K562 (cell line): ENCODE measurements around the gene RNASET2. TPM values are rescaled to one million over a fixed set of nuclear protein-coding genes. Genes with fewer than 3 reads are reported as not detected.

ENCODE experiments used
- CREB1 ChIP-seq, 2 experiments: sonication (generic) in 1 of 2; formaldehyde crosslinking in 1 of 2; IDR thresholded peaks; 2 replicates each; pipeline versions ENCODE4 v1.6.1 to v1.8.0; 2012 to 2022; ENCODE audit warnings: inconsistent platforms in 1 of 2, mild to moderate bottlenecking in 1 of 2, missing genetic modification reagents in 1 of 2, moderate library complexity in 1 of 2
- EGR1 ChIP-seq: fragments of 450-650 bp; conservative IDR thresholded peaks from 2 replicates; pipeline ENCODE4 v1.6.1; 2017; ENCODE audit warnings: mild to moderate bottlenecking
- RB1 ChIP-seq: fragments of 450-650 bp; IDR thresholded peaks from 2 replicates; pipeline ENCODE4 v1.6.1; 2017; ENCODE audit warnings: low read depth, mild to moderate bottlenecking
- ZFP36 ChIP-seq: fragments of 150-350 bp; IDR thresholded peaks from 2 replicates; pipeline ENCODE4 v1.6.1; 2018; ENCODE audit warnings: low read length, low read depth; ENCODE audit not compliant: partially characterized antibody
- ZNF778 ChIP-seq: fragments of 450-650 bp; formaldehyde crosslinking; IDR thresholded peaks from 2 replicates; pipeline ENCODE4 v1.4.0; 2020; ENCODE audit warnings: mild to moderate bottlenecking, moderate library complexity
- polyA plus RNA-seq, 8 experiments: library from polyadenylated mRNA; depleted of rRNA in 4 of 8; stranded (reverse) in 5 of 8; unstranded in 3 of 8; fragments of >200 nt; fragmentation: Nextera tagmentation in 2 of 8; fragmentation: Illumina TruSeq in 1 of 8; extraction: Ambion mirVana in 2 of 8; extraction: Trizol in 1 of 8; gene quantifications; 2 replicates each; pipeline versions ENCODE4 v1.2.1 to v1.2.3, GENCODE V29; 2011 to 2014; ENCODE audit warnings: inconsistent platforms in 1 of 8, missing spikeins in 1 of 8
- total RNA-seq, 7 experiments: library from RNA; depleted of rRNA in 6 of 7; stranded (reverse); fragments of >200 nt in 6 of 7; fragmentation: Illumina TruSeq in 2 of 7; extraction: Trizol in 2 of 7; gene quantifications; 2 replicates each; pipeline versions ENCODE4 v1.2.1 to v1.2.3, GENCODE V29; 2011 to 2021; ENCODE audit warnings: low replicate concordance in 1 of 7
- TF ChIP-seq, protein P1 (sequence below): fragments of 450-650 bp; formaldehyde crosslinking; IDR thresholded peaks from 2 replicates; pipeline ENCODE4 v1.4.0; 2020; ENCODE audit warnings: mild to moderate bottlenecking, moderate library complexity
- TF ChIP-seq, protein P2 (sequence below): IDR thresholded peaks from 2 replicates; pipeline ENCODE4 v1.6.1; 2011; ENCODE audit warnings: borderline replicate concordance, low read depth, mild to moderate bottlenecking, moderate library complexity, low read length; ENCODE audit not compliant: insufficient read depth, poor library complexity, severe bottlenecking
- TF ChIP-seq, protein P3 (sequence below): sonication (generic); IDR thresholded peaks from 2 replicates; pipeline ENCODE4 v1.6.1; 2016
- TF ChIP-seq, protein P4 (sequence below), 2 experiments: fragments of 450-650 bp; IDR thresholded peaks; 2 replicates each; pipeline ENCODE4 v1.6.1; 2016
- TF ChIP-seq, protein P5 (sequence below): sonication (generic); formaldehyde crosslinking; IDR thresholded peaks from 2 replicates; pipeline ENCODE4 v1.8.0; 2022; ENCODE audit warnings: missing genetic modification reagents, mild to moderate bottlenecking, borderline replicate concordance
- TF ChIP-seq, protein P6 (sequence below), 2 experiments: IDR thresholded peaks; 2 replicates each; pipeline ENCODE4 v1.6.1; 2011; ENCODE audit warnings: borderline replicate concordance in 1 of 2, control low read depth in 1 of 2, low read depth in 1 of 2, low read length in 1 of 2, mild to moderate bottlenecking in 1 of 2, mixed read lengths in 1 of 2, moderate library complexity in 1 of 2; ENCODE audit not compliant: insufficient read depth in 1 of 2, insufficient read length in 1 of 2, poor library complexity in 1 of 2, severe bottlenecking in 1 of 2; ENCODE audit errors: extremely low read depth in 1 of 2

RNASET2 gene
- total and polyA plus RNA-seq, 9 of the 15 experiments (the other 6 are each of a cell fraction or from before 2014, with no cell fraction given) = 7.4 to 141 (median 91.3) TPM

DNA sequence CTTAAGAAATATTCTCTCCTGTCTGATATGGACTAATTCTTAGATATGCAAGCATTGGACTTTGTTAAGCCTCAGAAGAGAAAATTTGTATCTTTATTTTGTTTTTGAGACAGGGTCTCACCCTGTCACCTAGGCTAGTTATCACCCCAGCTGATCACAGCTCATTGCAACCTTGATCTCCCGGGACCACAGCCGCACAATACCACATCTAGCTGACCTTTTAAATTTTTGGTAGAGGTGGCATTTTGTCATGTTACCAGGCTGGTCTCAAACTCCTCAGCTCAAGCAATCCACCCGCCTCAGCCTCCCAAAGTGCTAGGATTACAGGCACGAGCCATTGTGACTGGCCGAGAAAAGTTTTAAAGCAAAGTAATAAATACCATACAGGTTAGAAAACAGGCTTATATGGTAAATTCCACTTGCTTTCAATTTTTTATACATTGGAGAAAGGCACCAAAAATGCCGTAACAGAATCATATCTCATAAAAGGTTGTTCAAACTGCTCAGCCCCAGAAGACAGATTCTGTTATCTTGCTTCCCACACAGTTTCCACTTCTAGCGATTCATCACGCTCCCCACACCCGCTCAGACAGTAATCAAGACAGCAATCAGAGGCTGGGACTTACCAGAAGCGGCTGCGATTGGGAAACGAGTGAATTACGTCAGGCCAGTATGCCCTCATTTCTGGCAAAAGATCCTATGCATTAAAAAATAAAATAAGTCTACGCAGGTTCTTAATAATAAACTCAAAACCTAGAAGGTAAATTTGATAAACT is 13.8 kb downstream of the RNASET2 start (continued):
- TF ChIP-seq, protein P1, sequence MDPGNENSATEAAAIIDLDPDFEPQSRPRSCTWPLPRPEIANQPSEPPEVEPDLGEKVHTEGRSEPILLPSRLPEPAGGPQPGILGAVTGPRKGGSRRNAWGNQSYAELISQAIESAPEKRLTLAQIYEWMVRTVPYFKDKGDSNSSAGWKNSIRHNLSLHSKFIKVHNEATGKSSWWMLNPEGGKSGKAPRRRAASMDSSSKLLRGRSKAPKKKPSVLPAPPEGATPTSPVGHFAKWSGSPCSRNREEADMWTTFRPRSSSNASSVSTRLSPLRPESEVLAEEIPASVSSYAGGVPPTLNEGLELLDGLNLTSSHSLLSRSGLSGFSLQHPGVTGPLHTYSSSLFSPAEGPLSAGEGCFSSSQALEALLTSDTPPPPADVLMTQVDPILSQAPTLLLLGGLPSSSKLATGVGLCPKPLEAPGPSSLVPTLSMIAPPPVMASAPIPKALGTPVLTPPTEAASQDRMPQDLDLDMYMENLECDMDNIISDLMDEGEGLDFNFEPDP (CRISPR knock-in tag) = no peak
- TF ChIP-seq, protein P2, sequence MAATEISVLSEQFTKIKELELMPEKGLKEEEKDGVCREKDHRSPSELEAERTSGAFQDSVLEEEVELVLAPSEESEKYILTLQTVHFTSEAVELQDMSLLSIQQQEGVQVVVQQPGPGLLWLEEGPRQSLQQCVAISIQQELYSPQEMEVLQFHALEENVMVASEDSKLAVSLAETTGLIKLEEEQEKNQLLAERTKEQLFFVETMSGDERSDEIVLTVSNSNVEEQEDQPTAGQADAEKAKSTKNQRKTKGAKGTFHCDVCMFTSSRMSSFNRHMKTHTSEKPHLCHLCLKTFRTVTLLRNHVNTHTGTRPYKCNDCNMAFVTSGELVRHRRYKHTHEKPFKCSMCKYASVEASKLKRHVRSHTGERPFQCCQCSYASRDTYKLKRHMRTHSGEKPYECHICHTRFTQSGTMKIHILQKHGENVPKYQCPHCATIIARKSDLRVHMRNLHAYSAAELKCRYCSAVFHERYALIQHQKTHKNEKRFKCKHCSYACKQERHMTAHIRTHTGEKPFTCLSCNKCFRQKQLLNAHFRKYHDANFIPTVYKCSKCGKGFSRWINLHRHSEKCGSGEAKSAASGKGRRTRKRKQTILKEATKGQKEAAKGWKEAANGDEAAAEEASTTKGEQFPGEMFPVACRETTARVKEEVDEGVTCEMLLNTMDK = no peak
- TF ChIP-seq, protein P3, sequence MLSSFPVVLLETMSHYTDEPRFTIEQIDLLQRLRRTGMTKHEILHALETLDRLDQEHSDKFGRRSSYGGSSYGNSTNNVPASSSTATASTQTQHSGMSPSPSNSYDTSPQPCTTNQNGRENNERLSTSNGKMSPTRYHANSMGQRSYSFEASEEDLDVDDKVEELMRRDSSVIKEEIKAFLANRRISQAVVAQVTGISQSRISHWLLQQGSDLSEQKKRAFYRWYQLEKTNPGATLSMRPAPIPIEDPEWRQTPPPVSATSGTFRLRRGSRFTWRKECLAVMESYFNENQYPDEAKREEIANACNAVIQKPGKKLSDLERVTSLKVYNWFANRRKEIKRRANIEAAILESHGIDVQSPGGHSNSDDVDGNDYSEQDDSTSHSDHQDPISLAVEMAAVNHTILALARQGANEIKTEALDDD = no peak
- TF ChIP-seq CREB1 (IDR thresholded peaks at IDR 0.05) (peak; percentile 69), CREB1 (CRISPR knock-in tag; IDR thresholded peaks at IDR 0.05) (no peak), ZFP36 (no peak), ZNF778 (no peak), RB1 (no peak), EGR1 (peak; percentile 67)
- TF ChIP-seq, protein P4, sequence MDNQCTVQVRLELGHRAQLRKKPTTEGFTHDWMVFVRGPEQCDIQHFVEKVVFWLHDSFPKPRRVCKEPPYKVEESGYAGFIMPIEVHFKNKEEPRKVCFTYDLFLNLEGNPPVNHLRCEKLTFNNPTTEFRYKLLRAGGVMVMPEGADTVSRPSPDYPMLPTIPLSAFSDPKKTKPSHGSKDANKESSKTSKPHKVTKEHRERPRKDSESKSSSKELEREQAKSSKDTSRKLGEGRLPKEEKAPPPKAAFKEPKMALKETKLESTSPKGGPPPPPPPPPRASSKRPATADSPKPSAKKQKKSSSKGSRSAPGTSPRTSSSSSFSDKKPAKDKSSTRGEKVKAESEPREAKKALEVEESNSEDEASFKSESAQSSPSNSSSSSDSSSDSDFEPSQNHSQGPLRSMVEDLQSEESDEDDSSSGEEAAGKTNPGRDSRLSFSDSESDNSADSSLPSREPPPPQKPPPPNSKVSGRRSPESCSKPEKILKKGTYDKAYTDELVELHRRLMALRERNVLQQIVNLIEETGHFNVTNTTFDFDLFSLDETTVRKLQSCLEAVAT (IDR thresholded peaks at IDR 0.05) = 0 out of 4 replicates have a peak, but pooled peaks of 1 of the 2 experiments have one; percentile 37
- TF ChIP-seq, protein P5, sequence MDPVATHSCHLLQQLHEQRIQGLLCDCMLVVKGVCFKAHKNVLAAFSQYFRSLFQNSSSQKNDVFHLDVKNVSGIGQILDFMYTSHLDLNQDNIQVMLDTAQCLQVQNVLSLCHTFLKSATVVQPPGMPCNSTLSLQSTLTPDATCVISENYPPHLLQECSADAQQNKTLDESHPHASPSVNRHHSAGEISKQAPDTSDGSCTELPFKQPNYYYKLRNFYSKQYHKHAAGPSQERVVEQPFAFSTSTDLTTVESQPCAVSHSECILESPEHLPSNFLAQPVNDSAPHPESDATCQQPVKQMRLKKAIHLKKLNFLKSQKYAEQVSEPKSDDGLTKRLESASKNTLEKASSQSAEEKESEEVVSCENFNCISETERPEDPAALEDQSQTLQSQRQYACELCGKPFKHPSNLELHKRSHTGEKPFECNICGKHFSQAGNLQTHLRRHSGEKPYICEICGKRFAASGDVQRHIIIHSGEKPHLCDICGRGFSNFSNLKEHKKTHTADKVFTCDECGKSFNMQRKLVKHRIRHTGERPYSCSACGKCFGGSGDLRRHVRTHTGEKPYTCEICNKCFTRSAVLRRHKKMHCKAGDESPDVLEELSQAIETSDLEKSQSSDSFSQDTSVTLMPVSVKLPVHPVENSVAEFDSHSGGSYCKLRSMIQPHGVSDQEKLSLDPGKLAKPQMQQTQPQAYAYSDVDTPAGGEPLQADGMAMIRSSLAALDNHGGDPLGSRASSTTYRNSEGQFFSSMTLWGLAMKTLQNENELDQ = no peak
- TF ChIP-seq, protein P6, sequence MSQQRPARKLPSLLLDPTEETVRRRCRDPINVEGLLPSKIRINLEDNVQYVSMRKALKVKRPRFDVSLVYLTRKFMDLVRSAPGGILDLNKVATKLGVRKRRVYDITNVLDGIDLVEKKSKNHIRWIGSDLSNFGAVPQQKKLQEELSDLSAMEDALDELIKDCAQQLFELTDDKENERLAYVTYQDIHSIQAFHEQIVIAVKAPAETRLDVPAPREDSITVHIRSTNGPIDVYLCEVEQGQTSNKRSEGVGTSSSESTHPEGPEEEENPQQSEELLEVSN (IDR thresholded peaks at IDR 0.05; ENCODE audit: borderline replicate concordance in 1 of 2, extremely low read depth in 1 of 2, insufficient read depth in 1 of 2, insufficient read length in 1 of 2, low read depth in 1 of 2, low read length in 1 of 2, poor library complexity in 1 of 2, severe bottlenecking in 1 of 2) = no peak
